GM21515 (cell line): ENCODE measurements around the gene AMPD3.

Experiments
- ATAC-seq: cut with Tn5 transposase; IDR thresholded peaks from one replicate; pipeline ENCODE4 v1.9.1; 2021; ENCODE audit not compliant: unreplicated experiment

The AMPD3 gene

GRCh38 chr11:10528121-10528520 is 73.1 kb downstream of the AMPD3 start:
- ATAC-seq = no peak

GRCh38 chr11:10529279-10529678 is 74.2 kb downstream of the AMPD3 start:
- ATAC-seq = no peak

GRCh38 chr11:10532526-10532925 is 77.5 kb downstream of the AMPD3 start:
- ATAC-seq = no peak

GRCh38 chr11:10533323-10533722 is 78.3 kb downstream of the AMPD3 start:
- no peak for ATAC-seq

- ATAC-seq = no peak
Observed at GRCh38 chr11:10534316-10534715, 79.3 kb downstream of the AMPD3 start.

DNA sequence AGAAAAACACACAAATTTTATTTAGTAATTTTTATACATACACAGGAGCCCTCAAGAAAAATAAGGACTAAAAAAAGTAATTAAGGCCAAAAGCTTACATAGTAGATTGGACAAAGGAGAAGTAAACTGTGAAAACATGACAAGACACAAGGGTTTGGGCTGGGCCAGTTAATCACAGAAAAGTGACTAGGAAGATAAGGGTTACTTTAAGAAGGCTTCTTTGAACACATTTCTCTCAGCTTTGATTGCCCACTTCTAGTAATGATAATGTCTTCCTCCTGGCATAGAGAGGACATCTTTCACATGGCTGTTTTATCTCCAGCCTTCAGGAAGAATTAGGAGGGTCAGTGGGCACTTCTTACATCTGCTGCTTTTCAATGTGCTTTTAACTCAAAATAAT is 82.5 kb downstream of the AMPD3 start:
- ATAC-seq = no peak

DNA sequence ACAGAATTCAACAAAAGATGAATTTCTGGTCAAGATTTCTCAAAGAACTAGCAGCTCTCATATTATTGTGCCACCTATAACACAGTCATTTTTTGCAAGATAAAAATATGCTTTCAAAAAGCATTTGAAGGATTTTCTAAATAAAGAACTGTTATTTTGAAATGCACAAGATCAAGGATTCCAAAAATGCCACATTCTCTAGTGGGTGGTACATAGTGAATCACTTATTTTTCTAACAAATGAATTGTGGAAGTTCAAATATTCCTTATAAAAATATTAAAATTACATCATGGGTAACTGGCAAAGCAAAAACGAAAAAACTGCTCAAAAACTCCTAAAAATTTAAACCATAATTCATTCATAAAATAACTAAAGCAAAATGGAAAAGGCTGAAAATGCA is 83.9 kb downstream of the AMPD3 start:
- no peak for ATAC-seq

DNA sequence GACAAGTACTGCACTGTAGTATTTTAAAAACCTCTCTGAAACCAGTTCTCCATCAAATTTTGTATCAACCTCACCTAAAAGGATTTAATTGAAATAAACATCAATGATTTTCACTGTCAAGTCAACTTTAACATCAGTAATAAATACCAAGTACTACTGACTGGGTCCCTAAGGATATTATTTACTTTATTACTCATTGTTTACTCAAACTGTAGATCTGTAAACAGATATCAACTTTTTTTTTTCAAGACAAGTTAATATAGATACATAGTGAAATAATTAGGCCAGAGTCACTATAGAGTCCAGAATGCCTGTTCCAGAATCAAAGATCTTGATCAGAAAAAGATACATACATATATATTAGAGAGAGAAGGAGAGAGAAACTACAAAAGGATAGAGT is 84.3 kb downstream of the AMPD3 start:
- no peak for ATAC-seq

DNA sequence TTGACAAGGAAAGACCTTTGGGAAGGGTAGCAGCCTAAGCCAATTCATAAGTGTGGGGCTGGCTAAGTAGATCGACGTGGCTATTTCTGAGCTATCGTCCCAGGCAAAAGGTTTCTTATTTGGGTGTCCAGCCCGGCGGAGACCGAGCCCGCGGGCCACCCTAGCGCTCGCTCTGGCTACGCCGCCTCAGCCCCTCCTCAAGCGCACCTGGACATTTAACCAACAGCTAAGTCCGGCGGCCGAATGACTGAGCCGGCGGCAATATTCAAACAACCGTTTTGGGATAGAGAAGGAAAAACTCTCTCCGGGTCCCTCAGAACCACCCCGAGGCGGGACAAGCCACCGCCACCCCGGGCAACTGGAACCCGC is 85.5 kb downstream of the AMPD3 start:
- peak; percentile 28 for ATAC-seq

GRCh38 chr11:10540915-10541560 is 86.0 kb downstream of the AMPD3 start, which contains the start of gene RNF141:
TSS of gene RNF141 (minus strand) at chr11:10541187. CDS start at chr11:10534158, 7,029 bp downstream.
- ATAC-seq = peak; percentile 98

DNA sequence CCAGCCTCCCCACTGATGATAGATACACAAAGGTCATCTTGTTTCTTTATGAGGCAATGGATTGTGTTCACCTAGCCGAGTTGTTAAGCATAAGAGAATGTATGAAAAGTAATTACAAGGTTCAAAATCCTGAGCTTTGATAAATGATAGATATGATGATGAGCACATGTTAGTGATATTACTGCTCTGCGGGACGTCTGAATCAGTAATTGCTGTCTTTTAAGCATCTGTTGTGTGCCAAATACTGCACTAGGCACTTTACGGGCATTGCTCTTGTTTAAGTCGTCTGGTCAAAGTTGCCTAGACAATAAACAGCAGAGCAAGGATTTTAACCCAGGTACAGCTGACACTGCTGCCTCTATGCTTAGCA is 86.5 kb downstream of the AMPD3 start:
- no peak for ATAC-seq

GRCh38 chr11:10542776-10543175 is 87.7 kb downstream of the AMPD3 start:
- no peak for ATAC-seq

DNA sequence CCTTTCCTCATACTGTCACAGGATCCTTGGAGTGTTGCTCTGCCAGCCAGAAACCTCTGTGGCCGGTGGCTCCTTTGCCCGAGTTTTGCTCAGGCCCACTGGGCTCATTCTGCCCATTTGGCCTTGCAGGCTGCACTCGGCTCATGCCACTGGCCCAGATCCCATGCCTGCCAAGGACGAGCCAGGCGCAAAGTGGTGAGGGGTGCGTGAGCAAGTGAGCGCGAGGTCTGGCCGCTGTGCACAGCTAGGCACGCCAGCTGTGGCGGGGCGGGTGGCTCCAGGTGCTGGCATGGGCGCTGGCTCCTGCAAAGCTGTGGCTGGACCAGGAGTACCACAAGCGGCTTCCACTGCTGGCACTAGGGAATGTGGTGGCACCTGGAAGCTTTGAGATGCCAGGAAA is 88.7 kb downstream of the AMPD3 start:
- no peak for ATAC-seq

DNA sequence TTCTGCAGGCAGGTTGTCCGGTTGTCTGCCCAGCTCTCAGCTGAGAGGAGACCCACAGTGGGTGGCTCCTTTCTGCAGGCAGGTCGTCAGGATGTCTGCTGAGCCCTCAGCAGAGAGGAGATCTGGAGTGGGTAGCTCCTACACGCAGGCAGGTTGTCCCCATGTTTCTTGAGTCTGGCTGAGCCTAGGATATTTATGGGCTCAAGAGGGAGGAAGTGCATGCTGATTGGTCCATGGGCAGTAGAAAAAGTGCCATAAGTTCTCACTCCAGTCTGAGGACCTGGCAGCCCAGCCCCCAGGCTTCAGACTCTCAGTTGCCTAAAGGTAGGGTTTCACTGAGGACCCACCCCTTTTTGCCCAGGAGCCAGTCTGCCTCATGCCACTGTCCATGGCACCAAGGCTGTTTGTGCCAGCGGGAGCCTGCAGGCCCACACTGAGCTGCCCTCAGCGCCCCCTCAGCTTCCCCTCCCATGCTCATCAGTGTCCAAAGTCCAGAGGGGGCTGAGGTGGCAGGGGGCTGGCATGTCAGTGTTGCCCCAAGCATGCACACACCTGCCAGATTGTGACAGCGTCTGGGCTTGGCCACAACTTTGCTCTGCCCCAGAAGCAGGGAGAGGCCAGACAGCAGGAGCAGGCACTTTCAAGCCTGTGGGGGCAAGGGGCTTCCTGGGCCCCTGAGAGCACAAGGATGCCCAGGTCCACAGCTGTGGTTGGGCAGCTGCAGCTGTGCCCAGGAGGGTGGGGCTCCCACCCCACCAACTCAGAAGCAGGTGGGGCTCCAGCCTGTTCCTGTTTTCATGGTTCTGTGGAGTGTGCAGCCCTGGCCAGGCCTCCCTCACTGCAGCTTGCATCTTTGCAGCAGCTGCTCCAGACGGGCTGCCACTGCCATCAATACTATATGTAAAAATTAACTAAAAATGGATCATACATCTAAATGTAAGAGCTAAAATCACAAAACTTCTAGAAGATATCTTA is 89.7 kb downstream of the AMPD3 start:
- no peak for ATAC-seq

DNA sequence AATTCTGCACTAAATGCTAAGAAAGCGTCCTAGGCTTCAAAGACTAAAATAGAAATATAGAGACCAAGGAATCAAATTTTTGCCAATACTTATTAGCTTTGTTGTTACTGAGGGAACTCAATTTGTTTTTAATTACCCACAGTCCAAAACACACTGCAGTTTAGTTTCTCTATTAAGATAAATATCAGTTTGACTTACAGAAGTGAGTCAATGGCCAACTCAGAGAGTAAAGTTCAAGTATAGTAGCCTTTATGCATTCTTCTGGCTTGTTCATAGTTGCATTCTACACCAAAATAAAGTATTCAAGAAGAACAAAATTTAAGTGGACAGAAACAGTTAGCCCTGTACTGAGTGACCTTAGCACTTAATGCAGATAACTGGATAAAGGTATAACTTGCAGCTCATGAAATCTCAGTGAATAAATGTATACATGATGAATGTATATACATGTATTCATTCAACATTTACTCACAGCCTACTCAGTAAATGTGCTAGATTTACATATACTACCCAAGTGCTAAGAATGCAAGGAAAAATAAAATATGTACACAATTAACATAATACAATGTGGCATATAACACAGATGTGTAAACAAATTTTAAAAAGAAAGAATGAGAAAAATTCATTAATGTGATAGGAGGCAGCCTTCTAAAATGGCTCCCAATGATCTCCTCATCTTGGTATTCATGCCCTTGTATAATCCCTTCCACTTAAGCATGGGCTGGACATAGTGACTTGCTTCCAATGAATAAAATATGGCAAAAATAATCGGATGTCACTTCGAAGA is 95.6 kb downstream of the AMPD3 start:
- ATAC-seq = no peak

DNA sequence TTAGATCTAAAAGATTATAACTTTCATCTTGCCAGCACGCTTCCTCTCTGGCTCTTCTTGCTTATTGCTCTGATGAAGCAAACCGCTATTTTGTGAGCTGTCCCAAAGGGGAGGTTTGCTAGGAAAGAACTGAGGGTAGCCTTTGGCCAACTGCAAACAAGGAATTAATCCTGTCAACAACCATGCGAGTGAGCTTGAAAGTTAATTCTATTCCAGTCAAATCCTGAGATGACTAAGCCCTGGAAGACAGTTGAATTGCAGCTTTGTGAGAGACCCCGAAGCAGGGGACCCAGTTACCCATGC is 96.2 kb downstream of the AMPD3 start:
- no peak for ATAC-seq

DNA sequence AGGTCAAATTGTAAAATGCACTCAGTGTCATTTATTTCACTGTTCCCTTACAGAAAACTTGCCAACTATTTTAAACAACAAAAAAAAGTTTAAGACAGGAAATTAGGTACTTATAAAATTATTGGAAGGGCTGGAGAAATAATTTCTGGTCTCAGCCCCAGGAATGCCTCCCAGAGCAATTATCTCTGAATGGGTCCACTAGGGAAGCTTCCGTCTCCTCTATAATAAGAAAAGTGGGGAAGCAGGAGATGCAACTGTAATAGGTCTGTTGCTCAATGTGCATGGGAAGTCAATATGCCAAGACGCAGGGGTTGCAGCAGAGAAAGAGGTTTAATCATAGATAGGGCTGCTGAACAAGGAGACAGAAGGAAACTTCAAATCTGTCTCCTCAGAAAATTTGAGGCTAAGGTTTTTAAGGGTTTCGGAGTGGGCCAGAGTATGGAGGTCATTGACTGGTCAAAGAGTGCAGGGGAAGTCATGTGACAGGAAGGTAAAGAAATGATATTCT is 96.8 kb downstream of the AMPD3 start:
- no peak for ATAC-seq

GRCh38 chr11:10556590-10556989 is 101.5 kb downstream of the AMPD3 start:
- no peak for ATAC-seq
